NT2/D1 (cell line): ENCODE results near the gene ACACA.

Source experiments
- DNase-seq: peaks from one replicate; pipeline ENCODE4 v3.0.0-alpha.2; 2011; ENCODE audit warnings: low read depth, low spot score
- H3K27me3 ChIP-seq: 2 replicates; pipeline ENCODE4 v1.6.0; 2011; ENCODE audit warnings: mild to moderate bottlenecking; ENCODE audit not compliant: insufficient read length, insufficient read depth
- H3K36me3 ChIP-seq: 2 replicates; pipeline ENCODE4 v1.6.1; 2011; ENCODE audit warnings: mild to moderate bottlenecking, low read length, mixed read lengths; ENCODE audit not compliant: insufficient read depth, insufficient read length
- H3K4me1 ChIP-seq: 2 replicates; pipeline ENCODE4 v1.5.1; 2011; ENCODE audit not compliant: insufficient read depth, insufficient read length
- H3K4me3 ChIP-seq: 2 replicates; pipeline ENCODE4 v1.5.1; 2011; ENCODE audit warnings: low read depth; ENCODE audit not compliant: insufficient read length
- H3K9ac ChIP-seq: 2 replicates; pipeline ENCODE4 v1.6.0; 2011; ENCODE audit warnings: low read depth; ENCODE audit not compliant: insufficient read length
- H3K9me3 ChIP-seq: 2 replicates; pipeline ENCODE4 v1.5.1; 2011; ENCODE audit warnings: mild to moderate bottlenecking, low read length; ENCODE audit not compliant: insufficient read depth
- SUZ12 ChIP-seq: IDR thresholded peaks from 2 replicates; pipeline ENCODE4 v1.6.1; 2011; ENCODE audit not compliant: insufficient read length, insufficient read depth; ENCODE audit errors: extremely low read depth
- YY1 ChIP-seq: IDR thresholded peaks from 2 replicates; pipeline ENCODE4 v1.6.1; 2011; ENCODE audit not compliant: insufficient read length, insufficient read depth
- ZNF274 ChIP-seq: IDR thresholded peaks from 2 replicates; pipeline ENCODE4 v1.6.1; 2011; ENCODE audit warnings: mild to moderate bottlenecking, low read depth, low read length

The ACACA gene

GRCh38 chr17:37340804-37341203 is 65.8 kb downstream of the ACACA start:
- H3K4me3 ChIP-seq: no peak overlapping the region
- TF ChIP-seq SUZ12: no peak
- H3K36me3 ChIP-seq: peaks cover 17% of the 10 kb centered on the region
- no peak overlapping the region for H3K9ac ChIP-seq
- no peak for DNase-seq
- no peaks in the 10 kb centered on the region for H3K9me3 ChIP-seq
- no peaks in the 10 kb centered on the region for H3K27me3 ChIP-seq
- H3K4me1 ChIP-seq: no peaks in the 10 kb centered on the region

GRCh38 chr17:37339321-37339720 is 67.3 kb downstream of the ACACA start:
- Histone ChIP-seq H3K36me3 (peaks cover 11% of the 10 kb centered on the region), H3K4me3 (no peak overlapping the region)
- TF ChIP-seq ZNF274 (no peak), SUZ12 (no peak), YY1 (no peak)

GRCh38 chr17:37338847-37339246 is 67.8 kb downstream of the ACACA start:
- TF ChIP-seq ZNF274 (no peak), SUZ12 (no peak), YY1 (no peak)
- H3K4me1 ChIP-seq: no peaks in the 10 kb centered on the region
- no peak overlapping the region for H3K4me3 ChIP-seq
- no peaks in the 10 kb centered on the region for H3K9me3 ChIP-seq
- DNase-seq: no peak
- H3K9ac ChIP-seq: no peak overlapping the region
- H3K36me3 ChIP-seq: peaks cover 8% of the 10 kb centered on the region
- no peaks in the 10 kb centered on the region for H3K27me3 ChIP-seq

More at GRCh38 chr17:37339321-37339720, 67.3 kb downstream of the ACACA start:
- no peaks in the 10 kb centered on the region for H3K9me3 ChIP-seq
- no peak for DNase-seq
- no peaks in the 10 kb centered on the region for H3K27me3 ChIP-seq
- no peak overlapping the region for H3K9ac ChIP-seq
- H3K4me1 ChIP-seq: no peaks in the 10 kb centered on the region

- no peaks in the 10 kb centered on the region for H3K27me3 ChIP-seq
- H3K9ac ChIP-seq: no peak overlapping the region
- H3K36me3 ChIP-seq: peaks cover 33% of the 10 kb centered on the region
- TF ChIP-seq ZNF274 (no peak), YY1 (no peak), SUZ12 (no peak)
- peaks cover 2% of the 10 kb centered on the region for H3K4me1 ChIP-seq
- no peaks in the 10 kb centered on the region for H3K9me3 ChIP-seq
- DNase-seq: no peak
- H3K4me3 ChIP-seq: no peak overlapping the region
Observed at GRCh38 chr17:37327341-37328090, 79.1 kb downstream of the ACACA start.

DNA sequence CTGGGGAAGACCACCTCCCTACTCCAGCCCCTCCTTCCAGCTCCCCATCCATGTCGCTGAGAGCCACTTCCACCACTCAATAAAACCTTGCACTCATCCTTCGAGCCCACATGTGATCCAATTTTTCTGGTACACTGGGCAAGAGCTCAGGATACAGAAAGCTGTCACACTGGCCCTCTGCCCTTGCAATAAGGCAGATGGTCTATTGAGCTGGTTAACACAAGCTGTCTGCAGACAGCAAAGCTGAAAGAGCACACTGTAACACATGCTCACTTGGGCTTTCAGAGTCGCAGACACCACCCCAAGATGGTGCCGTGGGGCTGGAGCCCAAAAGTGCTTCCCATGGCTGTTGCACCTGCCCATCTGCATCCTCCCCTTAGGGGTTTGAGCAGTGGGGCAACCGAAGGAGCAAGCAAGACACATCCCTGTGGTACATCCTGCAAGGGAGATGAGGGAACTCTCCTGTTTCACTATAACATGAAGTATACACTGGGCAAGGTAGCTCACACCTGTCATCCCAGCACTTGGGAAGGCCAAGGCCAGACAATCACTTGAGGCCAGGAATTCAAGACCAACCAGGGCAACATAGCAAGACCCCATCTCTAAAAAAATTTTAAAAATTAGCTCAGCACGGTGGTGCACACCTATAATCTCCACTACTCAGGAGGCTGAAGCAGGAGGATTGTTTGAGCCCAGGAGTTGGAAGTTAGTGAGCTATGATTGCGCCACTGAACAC is 83.6 kb downstream of the ACACA start:
- no peak for DNase-seq
- Histone ChIP-seq H3K9ac (no peak overlapping the region), H3K36me3 (peaks cover 16% of the 10 kb centered on the region), H3K4me3 (no peak overlapping the region), H3K4me1 (peaks cover 2% of the 10 kb centered on the region), H3K9me3 (no peaks in the 10 kb centered on the region), H3K27me3 (no peaks in the 10 kb centered on the region)
- TF ChIP-seq SUZ12 (no peak), ZNF274 (no peak), YY1 (no peak)

DNA sequence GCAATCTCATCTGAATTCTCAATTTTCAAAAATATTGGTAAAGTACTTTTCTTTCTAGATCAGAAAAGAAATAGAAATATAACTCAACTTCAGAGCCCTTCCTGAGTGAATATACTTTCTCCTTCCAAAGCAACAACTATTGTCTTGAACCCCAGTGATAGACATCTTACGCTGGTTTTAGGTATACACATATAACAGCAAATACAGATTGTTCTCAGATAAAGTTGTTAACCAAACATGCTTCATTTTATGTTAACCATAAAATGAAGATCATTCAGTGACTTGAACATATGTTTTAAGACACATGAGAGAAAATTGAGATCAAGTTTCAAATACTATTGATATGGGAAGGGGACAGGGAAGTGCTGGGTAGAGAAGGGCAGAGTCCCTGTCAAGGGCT is 84.5 kb downstream of the ACACA start:
- Histone ChIP-seq H3K27me3 (no peaks in the 10 kb centered on the region), H3K4me3 (no peak overlapping the region), H3K9me3 (no peaks in the 10 kb centered on the region), H3K9ac (no peak overlapping the region), H3K4me1 (peaks cover 2% of the 10 kb centered on the region), H3K36me3 (peaks cover 12% of the 10 kb centered on the region)
- no peak for TF ChIP-seq SUZ12
- no peak for TF ChIP-seq YY1
- no peak for TF ChIP-seq ZNF274
- no peak for DNase-seq

DNA sequence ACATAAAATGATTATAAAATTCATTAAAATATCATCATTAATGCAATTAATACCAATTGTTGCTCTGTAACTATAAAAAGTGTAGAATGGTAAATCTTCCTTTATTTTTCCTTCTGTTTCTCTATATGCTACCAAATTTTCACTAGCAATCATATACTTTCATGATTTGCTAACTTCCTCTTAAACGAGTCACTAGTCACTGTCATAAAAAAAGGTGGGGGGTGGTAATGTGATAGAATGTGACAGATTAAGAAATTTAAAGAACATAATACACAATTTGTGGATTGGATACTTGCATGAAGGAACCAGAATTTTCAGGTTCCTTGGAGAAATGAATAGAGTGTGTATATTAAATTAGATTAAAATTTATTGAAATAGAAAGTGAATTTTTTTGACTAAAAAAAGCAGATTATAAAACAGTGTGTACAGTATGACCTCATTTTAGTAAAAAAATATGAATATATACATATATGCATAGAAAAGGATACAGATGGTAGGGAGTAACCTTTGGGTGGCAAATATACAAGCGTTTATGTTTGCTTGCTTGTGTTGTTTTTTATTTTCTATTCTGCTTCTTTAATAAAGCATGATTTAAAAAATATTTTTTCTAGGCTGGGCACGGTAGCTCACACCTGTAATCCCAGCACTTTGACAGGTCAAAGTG is 87.6 kb downstream of the ACACA start:
- peaks cover 2% of the 10 kb centered on the region for H3K4me1 ChIP-seq
- TF ChIP-seq ZNF274: no peak
- no peak for TF ChIP-seq YY1
- TF ChIP-seq SUZ12: no peak
- H3K36me3 ChIP-seq: peaks cover 19% of the 10 kb centered on the region
- H3K9ac ChIP-seq: no peak overlapping the region
- H3K9me3 ChIP-seq: no peaks in the 10 kb centered on the region
- no peaks in the 10 kb centered on the region for H3K27me3 ChIP-seq
- DNase-seq: no peak
- no peak overlapping the region for H3K4me3 ChIP-seq
